ENCODE results near the gene CNIH1.
"Not testable (repeated sequence)": the region's sequence is repeated elsewhere in the genome, so short reads cannot be mapped to it uniquely, and the experiment has no call there.

CNIH1 gene

DNA sequence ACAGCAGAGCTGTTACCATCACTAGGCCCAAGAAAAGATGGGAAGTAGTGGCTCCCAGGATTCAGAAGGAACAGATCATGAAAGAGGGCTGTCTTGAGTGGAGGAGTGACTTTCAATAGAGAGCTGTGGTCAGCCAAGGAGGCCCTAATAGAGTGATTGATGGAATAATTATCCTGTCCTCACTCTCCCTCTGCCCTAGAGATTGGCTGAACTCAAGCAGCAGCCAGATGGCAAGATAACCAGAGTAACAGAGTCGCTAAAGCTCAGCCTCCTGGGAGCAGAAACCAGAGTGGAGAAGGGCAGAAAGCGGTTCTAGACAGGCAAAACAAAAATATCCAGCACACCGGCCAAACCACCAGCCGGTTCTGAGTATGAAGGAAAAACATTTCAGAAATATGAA is 24.5 kb upstream of the CNIH1 start:
- no peak for DNase-seq

DNA sequence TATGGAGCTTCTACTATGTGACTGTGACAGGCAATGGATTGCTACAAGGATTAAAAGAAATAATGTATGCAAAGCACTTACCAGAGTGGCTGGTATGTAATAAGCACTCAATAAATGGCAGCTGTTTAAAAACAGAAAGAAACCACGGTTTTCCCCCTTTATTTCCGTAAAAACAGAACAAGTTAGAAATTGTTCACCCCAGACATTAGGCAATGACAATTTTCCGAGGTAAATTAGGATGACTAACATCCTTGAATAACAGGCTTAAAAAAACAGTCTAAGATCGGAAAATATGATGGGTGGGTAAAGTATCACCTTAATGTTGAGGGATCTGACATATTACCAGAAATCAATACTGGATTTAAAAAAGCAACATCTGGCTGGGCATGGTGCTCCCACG is 20.9 kb upstream of the CNIH1 start:
- DNase-seq, result no peak

DNA sequence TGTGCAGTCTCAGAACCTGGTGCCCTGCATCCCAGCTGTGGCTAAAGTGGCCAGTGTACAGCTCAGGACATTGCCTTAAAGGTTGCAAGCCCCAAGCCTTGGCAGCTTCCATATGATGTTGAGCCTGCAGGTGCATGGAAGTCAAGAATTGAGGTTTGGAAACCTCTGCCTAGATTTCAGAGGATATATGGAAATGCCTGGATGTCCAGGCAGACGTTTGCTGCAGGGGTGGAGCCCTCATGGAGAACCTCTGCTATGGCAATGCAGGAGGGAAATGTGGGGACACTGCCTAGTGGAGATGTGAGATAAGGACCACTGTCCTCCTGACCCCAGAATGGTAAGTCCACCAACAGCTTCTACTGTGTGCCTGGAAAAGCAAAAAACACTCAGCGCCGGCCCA is 17.9 kb upstream of the CNIH1 start:
- no peak for DNase-seq

DNA sequence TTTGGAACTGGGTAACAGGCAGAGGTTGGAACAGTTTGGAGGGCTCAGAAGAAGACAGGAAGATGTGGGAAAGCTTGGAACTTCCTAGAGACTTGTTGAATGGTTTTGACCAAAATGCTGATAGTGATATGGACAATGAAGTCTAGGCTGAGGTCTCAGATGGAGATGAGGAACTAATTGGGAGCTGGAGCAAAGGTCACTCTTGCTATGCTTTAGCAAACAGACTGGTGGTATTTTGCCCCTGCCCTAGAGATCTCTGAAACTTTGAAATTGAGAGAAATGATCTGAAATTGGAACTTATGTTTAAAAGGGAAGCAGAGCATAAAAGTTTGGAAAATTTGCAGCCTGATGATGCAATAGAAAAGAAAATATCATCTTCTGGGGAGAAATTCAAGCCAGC is 17.4 kb upstream of the CNIH1 start:
- not testable (repeated sequence) for DNase-seq

DNA sequence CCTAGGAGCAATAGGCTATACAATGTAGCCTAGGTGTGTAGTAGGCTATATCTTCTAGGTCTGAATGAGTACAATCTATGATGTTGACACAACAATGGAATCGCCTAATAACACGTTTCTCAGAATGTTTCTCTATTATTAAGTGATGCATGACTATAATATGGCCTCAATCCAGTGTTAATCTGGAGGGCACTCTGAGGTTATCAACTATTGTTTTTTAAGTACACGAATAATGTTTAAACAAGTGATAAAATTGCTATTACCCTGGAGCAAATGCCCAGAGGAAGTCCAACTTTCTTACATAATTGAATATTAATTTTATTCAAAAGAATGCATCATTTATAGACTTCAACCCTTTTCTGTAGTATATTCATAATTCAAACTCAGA is 16.4 kb upstream of the CNIH1 start:
- DNase-seq, result no peak

DNA sequence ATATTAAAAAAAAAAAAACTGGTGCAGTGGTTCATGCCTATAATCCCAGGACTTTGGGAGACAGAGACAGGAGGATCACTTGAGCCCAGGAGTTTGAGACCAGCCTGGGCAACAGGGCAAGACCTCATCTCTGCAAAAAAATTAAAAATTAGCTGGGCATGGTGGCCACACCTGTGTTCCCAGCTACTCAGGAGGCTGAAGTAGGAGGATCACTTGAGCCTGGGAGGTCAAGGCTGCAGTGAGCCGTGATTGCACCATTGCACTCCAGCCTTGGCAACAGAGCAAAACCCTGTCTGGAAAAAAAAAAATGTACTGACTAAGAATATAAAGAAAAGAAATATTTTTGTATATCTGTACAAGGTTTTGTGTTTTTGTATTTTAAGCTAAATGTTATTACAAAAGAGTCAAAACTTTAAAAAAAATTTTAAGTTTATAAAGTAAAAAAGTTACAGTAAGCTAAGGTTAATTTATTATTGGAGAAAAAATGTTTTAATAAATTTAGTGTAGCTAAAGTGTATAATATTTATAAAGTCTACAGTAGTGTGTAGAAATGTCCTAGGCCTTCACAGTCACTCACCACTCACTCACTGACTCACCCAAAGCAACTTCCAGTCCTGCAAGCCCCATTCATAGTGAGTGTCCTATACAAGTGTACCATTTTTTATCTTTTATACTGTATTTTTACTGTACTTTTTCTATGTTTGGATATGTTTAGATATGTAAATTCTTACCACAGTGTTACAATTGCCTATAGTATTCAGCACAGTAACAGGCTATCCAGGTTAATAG is 15.8 kb upstream of the CNIH1 start:
- DNase-seq, result not testable (repeated sequence)

DNA sequence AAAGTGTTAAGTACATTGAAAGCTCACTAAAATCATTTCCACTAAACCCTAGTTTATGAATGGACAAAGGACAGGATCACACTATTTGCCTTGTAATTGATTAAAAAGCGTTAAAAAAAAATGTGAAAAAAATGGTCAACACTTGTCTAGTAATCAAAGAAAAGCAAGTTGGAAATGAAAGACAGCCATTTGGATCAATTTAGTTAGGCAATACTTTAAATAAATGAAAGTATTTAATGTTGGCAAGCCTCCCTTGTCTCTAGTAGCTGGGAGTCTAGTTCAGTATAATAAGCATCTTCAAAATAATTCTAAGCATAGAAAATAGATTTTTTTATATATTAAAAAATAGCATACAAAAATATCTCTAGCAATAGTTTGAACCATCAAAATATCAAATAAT is 14.2 kb upstream of the CNIH1 start:
- no peak for DNase-seq

DNA sequence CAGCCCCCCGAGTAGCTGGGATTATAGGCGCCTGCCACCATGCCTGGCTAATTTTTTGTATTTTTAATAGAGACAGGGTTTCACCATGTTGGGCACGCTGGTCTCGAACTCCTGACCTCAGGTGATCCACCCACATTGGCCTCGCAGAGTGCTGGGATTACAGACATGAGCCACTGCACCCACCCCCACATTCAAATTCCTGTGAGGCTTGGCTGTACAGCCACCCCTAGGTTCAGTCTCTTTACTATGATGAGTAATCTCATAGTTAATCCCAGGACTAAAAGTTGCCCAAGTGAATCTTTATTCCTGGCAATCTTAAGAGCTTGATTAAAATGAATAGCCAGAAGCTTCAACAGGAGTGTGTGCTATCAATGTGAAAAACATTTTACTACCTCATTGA is 12.8 kb upstream of the CNIH1 start:
- DNase-seq, result not testable (repeated sequence)

DNA sequence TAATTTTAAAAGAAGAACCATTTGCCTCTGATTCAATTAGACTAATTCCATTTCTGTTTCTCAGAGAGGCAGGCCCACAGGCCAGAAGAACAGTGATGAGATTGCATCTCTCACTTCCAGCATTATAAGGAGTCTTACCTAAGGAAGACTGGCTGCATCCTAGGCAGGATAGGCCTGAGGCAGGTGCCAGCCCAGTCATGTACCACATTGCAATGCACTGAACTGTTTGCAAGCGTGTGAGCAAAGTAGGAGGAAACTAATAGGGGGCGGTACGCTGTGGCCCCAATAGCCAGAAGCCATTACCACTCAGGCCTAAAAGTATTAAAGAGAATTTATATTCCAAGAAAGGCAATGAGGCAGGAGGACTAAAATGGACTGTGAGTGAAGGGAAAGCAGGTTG is 12.1 kb upstream of the CNIH1 start:
- DNase-seq, result no peak

DNA sequence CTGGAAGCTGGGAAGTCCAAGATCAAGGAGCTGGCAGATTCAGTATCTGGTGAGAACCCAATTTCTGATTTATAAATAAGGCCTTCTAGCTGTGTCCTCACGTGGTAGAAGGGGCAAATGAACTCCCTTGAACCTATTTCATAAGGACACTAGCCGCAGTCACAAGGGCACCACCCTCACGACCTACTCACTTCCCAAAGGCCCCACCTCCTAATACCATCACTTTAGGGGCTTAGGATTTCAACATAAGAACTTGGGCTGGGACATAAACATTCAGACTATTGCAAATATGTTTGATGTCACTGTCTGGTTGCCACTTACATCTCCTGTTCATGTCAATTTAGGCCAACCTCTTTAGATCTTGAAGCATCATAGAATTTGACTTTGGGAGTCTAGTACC is 10.8 kb upstream of the CNIH1 start:
- no peak for DNase-seq

DNA sequence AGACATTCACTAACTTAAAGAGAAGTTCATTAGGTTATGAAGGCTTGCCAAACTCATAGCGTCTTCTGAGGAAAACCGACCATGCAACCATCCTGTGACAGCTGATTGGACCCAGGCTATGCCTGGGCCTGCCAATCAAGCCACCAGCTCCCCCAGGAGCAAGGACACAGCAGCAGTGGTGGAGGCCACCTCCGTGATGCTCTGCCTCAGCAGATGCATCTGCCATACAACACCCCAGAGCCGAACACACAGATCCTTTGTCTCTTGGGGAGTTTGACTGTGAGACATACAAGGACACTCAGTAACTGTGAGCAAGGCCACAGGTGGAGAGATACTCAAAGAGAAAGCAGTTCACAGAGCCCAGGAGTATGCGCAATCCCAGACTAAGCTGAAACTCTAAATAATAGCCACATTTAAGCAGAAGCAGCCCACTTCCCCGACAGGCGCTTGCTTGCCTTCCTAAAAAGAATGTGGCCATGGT is 10.0 kb upstream of the CNIH1 start:
- DNase-seq, result no peak

DNA sequence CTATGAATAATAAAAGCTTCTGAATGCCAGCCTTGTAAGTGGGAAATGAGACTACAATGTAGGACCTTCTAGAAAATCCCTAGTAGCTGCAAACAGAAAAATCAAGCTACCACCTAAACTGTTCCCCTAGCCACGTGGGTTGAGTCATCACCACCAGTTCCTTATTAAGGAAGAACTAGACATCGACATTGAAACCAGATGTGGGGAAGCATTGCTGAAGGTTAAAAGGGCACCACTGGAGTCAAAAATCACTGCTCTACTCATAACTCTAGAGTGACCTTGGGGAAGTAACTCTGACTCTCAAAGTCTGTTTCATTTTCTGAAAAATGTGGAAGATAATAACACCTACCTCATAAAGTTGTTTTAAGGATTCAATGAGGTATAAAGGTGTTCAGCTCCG is 9.4 kb upstream of the CNIH1 start:
- no peak for DNase-seq

DNA sequence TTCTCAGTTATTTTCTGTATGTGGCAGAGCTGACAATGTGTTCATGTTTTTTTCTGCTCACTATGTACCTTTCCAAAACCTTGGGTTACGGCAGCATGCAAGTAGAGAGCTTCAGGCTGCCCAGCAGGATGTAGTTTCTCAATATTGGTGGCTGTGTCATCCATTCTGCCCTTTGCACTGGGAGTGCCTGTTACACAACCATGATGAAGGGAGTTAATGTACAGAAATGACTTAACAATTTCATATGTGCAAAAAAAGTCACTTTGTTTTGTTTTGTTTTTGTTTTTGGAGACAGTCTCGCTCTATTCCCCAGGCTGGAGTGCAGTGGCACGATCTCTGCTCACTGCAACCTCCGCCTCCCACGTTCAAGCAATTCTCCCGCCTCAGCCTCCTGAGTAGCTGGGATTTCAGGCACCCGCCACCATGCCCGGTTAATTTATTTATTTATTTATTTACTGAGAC is 6.1 kb upstream of the CNIH1 start:
- DNase-seq, result no peak

DNA sequence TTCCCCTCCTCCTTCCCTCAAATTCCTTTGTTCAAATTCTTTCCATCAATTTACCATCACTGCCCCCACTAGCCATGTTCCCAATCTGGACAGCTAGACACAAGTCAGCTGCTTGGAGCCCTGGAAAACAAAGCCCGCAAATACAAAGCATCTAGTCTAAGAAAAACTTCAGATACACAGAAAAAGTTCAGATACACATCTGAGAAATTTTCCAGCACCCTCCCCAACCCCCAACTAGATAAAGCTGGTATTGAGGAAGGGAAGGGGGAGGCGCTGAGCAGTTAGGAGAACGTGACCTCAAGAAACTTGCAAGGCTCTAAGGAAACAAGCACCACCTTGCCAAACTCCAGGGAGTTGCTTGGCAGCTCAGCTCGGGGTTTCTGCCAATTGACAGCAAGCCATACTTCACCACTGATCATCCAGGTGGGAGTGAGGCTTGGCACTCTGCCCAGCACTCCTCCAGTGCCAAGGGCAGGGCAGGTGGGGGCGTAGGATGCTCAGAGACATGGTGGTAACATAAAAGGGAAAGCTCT is 5.1 kb upstream of the CNIH1 start:
- DNase-seq, result no peak

DNA sequence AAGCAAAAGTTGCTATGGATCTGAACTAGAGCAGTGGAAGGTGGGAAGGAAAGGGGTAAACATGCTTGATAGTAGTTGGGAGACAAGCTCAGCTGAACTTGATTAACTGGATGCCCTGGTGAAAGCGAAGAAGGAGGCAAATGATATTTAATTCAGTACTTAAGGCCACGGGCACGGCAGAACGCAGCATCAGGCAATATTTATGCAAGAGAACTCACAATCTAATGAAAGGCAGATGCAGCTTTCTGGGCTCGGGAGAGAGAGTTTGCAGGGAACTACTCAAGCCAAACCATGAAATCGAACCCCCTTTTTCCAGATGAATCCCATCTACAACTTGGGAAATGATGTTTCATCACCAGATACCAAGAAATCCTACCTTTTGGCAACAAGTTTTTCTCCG is 3.5 kb upstream of the CNIH1 start:
- DNase-seq, result no peak

DNA sequence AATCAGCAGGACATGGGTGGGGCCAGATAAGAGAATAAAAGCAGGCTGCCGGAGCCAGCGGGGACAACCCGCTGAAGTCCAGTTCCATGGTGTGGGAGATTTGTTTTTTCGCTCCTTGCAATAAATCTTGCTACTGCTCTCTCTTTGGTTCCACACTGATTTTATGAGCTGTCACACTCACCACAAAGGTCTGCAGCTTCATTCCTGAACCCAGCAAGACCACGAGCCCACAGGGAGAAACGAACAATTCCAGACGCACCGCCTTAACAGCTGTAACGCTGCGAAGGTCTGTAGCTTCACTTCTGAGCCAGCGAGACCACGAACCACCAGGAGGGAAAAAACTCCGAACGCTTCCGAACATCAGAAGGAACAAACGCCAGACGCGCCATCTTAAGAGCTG is 2.8 kb upstream of the CNIH1 start:
- no peak for DNase-seq

DNA sequence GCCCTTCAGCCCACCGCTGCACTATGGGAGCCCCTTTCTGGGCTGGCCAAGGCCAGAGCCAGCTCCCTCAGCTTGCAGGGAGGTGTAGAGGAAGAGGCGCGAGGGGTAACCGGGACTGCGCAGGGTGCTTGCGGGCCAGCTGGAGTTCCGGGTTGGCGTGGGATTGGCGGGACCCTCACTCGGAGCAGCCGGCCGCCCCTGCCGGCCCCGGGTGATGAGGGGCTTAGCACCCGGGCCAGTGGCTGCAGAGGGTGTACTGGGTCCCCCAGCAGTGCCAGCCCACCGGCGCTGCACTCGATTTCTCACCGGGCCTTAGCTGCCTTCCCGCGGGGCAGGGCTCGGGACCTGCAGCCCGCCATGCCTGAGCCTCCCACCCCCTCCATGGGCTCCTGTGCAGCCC is 1.8 kb upstream of the CNIH1 start:
- DNase-seq, result not testable (repeated sequence)

DNA sequence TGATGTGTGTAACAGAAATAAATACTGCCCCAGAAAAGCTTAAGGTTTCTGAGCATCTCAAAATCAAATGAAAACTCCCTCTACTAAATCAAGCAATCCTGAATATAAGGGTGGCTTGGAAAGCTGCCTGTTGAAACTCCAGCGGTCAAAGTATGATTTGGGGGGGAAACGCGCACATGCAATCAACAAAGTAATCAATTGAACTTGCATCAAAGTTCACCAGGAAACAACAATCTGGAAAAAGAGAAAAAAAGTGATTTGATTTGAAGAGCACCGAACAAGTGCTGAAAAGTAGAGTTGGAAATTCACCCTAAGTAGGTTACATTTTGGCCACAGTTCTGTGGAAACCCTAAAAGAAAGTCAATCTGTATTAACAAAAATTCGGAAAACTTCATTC is 700 bp downstream of the CNIH1 start:
- no peak for DNase-seq

DNA sequence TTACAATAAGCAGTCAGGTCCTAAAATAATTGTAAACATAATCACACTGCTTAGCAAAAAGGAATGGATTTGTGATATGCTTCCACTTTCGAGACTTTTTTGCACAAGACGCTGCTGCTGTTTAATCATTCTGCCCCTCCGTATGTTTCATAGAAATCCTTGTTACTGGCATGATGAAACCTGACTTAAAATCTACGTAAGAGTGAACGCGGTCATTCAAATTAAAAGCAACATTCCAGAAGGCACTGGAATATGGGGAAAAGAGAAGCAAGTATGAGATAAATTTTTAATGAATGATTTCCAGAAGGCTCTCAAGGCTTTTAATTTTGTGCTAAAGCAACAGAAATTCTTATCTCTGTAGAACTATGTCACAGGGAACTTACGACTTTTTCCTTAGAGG is 1.1 kb downstream of the CNIH1 start:
- DNase-seq, result no peak

DNA sequence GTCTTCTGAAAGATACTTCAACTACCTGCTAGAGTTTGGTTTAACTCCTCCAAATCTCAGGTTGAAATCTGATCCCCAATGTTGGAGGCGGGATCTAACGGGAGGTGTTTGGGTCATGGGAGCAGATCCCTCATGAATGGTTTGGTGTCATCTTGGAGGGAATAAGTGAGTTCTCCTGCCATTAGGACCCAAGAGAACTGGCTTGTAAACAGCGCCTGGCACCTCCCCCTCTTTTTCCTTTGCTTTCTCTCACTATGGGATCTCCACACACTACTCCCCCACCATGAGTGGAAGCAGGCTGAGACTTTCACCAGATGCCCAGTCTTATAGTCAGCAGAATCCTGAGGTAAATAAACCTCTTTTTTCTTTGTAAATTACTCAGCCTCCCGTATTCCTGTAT is 2.5 kb downstream of the CNIH1 start:
- DNase-seq, result no peak

DNA sequence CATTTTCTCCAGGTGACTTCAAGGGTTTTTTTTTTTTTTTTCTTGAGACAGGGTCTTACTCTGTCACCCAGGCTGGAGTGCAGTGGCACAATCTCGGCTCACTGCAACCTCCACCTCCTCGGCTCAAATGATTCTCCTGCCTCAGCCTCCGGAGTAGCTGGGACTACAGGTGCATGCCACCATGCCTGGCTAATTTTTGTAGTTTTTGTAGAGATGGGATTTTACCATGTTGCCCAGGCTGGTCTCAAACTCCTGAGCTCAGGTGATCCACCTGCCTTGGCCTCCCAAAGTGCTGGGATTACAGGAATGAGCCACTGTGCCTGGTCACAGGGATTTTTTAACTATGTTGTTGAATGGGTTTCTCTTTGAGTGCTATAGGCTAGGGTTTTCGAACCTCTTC is 3.2 kb downstream of the CNIH1 start:
- not testable (repeated sequence) for DNase-seq

DNA sequence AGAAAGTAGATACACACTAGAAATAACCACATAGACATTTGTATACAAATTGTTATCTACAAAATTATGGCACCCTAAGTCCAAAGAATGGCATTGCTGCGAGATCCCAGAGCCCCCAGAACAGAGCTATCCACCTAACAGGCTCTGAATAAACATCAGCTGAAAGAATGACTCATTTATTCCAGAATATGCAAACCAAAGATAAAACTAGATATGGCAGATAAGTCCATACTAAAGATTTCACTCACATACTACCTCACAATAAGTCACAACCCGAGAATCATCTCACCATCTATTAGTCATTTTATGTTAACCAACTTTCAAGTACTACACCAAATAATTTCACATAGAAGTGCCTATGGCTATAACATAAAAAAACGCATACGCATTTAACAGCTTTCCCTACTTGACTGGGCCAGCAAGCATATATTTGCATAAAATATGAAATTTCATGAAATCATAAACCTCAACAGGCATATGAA is 5.6 kb downstream of the CNIH1 start:
- no peak for DNase-seq

DNA sequence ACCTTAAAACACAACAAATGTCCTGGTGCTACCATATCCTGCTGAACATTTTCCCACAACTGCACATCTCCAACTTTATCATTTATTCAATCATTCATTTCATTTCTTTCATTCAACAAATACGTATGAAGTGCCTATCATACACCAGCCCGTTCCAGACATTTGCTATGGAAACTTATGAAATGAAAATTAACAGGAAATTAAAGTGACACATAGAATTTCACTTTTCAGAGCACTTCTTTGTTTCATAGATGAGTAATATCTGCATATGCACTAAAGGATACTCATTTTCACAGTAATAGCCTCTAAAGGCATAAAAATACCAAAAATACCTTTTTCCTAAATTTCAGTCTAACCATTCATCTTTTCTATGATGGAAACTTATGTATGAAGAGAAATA is 12.6 kb downstream of the CNIH1 start:
- DNase-seq, result no peak

DNA sequence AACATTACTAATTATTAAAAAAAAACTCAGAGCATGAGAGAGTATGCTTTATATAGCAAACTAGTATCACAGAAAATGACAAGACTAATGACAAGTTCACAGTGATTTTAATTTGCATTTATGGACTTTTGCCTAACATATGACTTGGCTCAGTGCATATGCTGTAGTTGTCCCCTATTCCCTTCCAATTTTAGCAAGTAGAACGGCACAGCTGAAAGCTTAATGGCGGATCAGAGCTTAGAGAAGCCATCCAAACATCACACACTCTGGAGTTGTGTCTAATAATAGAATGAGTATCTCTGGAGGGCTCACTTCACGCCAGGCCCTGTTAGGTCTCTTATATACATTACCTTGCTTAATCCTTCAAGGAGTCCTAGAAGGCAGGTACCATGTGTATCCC is 13.3 kb downstream of the CNIH1 start:
- no peak for DNase-seq

All from SW 1271 (cell line).